Right lobe of liver (tissue), 4 donors: ENCODE results near the gene FOXN1.

Source experiments
- POLR2A ChIP-seq: fragments of 450-650 bp; IDR thresholded peaks from one replicate; pipeline ENCODE4 v1.6.1; 2017; ENCODE audit warnings: antibody characterized with exemption, mild to moderate bottlenecking
- TF ChIP-seq, protein P1 (sequence below), 4 donors: fragments of 200-600 bp in 3 of 4; fragments of 450-650 bp in 1 of 4; IDR thresholded peaks; one replicate each; pipeline versions ENCODE4 v1.5.1 to v1.8.0; 2016 to 2022; ENCODE audit warnings: antibody characterized with exemption in 4 of 4, mild to moderate bottlenecking in 2 of 4
- donor health status: DM: no; HTN: no; CAD: no.
- donor health status: DM: no; HTN: no; CAD: no.
- donor health status: DM: no; HTN: yes; CAD: no.

DNA sequence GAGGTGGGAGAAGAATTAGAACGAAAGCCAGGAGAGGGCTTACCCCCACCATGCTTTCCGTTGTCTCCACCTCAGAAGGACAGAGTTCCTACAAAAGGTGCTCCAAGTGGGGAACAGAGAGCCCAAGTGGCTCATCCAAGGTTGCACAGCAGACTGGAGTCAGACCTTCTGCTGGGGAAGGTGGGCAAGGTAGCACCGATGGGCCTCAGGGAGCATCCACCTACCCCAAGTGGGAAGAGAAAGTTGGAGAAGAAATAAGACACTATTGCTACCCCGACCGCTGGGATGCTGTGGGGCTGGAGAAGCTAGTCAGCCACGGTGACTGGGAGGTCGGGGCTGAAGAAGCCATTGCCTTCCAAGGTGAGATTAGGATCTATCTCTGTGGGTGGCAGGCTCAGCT lies 24.8 kb downstream of the FOXN1 start:
- TF ChIP-seq POLR2A: no peak
- TF ChIP-seq, protein P1, sequence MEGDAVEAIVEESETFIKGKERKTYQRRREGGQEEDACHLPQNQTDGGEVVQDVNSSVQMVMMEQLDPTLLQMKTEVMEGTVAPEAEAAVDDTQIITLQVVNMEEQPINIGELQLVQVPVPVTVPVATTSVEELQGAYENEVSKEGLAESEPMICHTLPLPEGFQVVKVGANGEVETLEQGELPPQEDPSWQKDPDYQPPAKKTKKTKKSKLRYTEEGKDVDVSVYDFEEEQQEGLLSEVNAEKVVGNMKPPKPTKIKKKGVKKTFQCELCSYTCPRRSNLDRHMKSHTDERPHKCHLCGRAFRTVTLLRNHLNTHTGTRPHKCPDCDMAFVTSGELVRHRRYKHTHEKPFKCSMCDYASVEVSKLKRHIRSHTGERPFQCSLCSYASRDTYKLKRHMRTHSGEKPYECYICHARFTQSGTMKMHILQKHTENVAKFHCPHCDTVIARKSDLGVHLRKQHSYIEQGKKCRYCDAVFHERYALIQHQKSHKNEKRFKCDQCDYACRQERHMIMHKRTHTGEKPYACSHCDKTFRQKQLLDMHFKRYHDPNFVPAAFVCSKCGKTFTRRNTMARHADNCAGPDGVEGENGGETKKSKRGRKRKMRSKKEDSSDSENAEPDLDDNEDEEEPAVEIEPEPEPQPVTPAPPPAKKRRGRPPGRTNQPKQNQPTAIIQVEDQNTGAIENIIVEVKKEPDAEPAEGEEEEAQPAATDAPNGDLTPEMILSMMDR (IDR thresholded peaks at IDR 0.05): no peak
